Measurements from ENCODE around the gene SLC5A11. TPM values are rescaled to one million over a fixed set of nuclear protein-coding genes. Genes with fewer than 3 reads are reported as not detected.

SLC5A11 gene
- total RNA-seq, 2 donors from 2014 or later, result not detected

GRCh38 chr16:24821129-24821528, 24.6 kb upstream of the SLC5A11 start:
- Histone ChIP-seq H3K9me3 (no peaks in the 10 kb centered on the region), H3K4me3 (no peak overlapping the region), H3K4me1 (no peaks in the 10 kb centered on the region), H3K27me3 (no peaks in the 10 kb centered on the region), H3K27ac (no peak overlapping the region), H3K36me3 (peaks cover 78% of the 10 kb centered on the region)
- TF ChIP-seq CTCF (IDR thresholded peaks at IDR 0.05), result no peak
- no peak for DNase-seq (ENCODE audit: low spot score)

- Histone ChIP-seq H3K36me3 (peaks cover 79% of the 10 kb centered on the region), H3K9me3 (no peaks in the 10 kb centered on the region), H3K4me3 (no peak overlapping the region), H3K27me3 (no peaks in the 10 kb centered on the region), H3K4me1 (no peaks in the 10 kb centered on the region), H3K27ac (no peak overlapping the region)
- DNase-seq (ENCODE audit: low spot score), result peak; percentile 21
- TF ChIP-seq CTCF (IDR thresholded peaks at IDR 0.05), result no peak
Observed at GRCh38 chr16:24822542-24822941, 23.2 kb upstream of the SLC5A11 start.

- Histone ChIP-seq H3K9me3 (no peaks in the 10 kb centered on the region), H3K36me3 (peaks cover 79% of the 10 kb centered on the region), H3K4me3 (no peak overlapping the region), H3K4me1 (no peaks in the 10 kb centered on the region), H3K27me3 (no peaks in the 10 kb centered on the region), H3K27ac (no peak overlapping the region)
- no peak for DNase-seq (ENCODE audit: low spot score)
- TF ChIP-seq CTCF (IDR thresholded peaks at IDR 0.05), result no peak
Observed at GRCh38 chr16:24822974-24823373, 22.8 kb upstream of the SLC5A11 start.

- Histone ChIP-seq H3K36me3 (peaks cover 57% of the 10 kb centered on the region), H3K27me3 (no peaks in the 10 kb centered on the region), H3K4me1 (no peaks in the 10 kb centered on the region), H3K4me3 (no peak overlapping the region), H3K9me3 (no peaks in the 10 kb centered on the region), H3K27ac (no peak overlapping the region)
- DNase-seq (ENCODE audit: low spot score), result no peak
- TF ChIP-seq CTCF (IDR thresholded peaks at IDR 0.05), result no peak
Observed at GRCh38 chr16:24825696-24826095, 20.1 kb upstream of the SLC5A11 start.

- peaks cover 52% of the 10 kb centered on the region for H3K36me3 ChIP-seq
- H3K9me3 ChIP-seq, result no peaks in the 10 kb centered on the region
- H3K4me3 ChIP-seq, result no peak overlapping the region
- H3K27ac ChIP-seq, result no peak overlapping the region
- no peaks in the 10 kb centered on the region for H3K27me3 ChIP-seq
- no peak for DNase-seq (ENCODE audit: low spot score)
- no peak for TF ChIP-seq CTCF (IDR thresholded peaks at IDR 0.05)
- no peaks in the 10 kb centered on the region for H3K4me1 ChIP-seq
Observed at GRCh38 chr16:24826096-24826690, 19.6 kb upstream of the SLC5A11 start.

Measured in right atrium auricular region (tissue), 2 donors.